Heart left ventricle (tissue), 16 donors: ENCODE data around the gene PTPRJ. TPM values are rescaled to one million over a fixed set of nuclear protein-coding genes. Genes with fewer than 3 reads are reported as not detected.

Experiments used
- ATAC-seq, 4 donors: fragments of 200-7000 bp; cut with Tn5 transposase; one replicate each; pipeline ENCODE4 v1.9.1; 2020 to 2022; ENCODE audit warnings: moderate library complexity in 4 of 4, mild to moderate bottlenecking in 3 of 4, moderate number of reproducible peaks in 1 of 4
- DNase-seq, 5 donors: peaks; one replicate each; pipeline ENCODE4 v3.0.0-alpha.2; 2020
- H3K27ac ChIP-seq, 12 donors: fragments of 200-600 bp; sonication (generic) in 4 of 12; one replicate each; pipeline versions ENCODE4 v1.5.0 to v1.8.0; 2016 to 2022; ENCODE audit warnings: mild to moderate bottlenecking in 2 of 12
- H3K27me3 ChIP-seq, 9 donors: fragments of 200-600 bp; sonication (generic) in 2 of 9; one replicate each; pipeline versions ENCODE4 v1.5.1 to v1.8.0; 2016 to 2022; ENCODE audit warnings: mild to moderate bottlenecking in 3 of 9
- H3K36me3 ChIP-seq, 9 donors: fragments of 200-600 bp; sonication (generic) in 2 of 9; one replicate each; pipeline versions ENCODE4 v1.5.0 to v1.8.0; 2018 to 2022; ENCODE audit warnings: mild to moderate bottlenecking in 2 of 9
- H3K4me1 ChIP-seq, 12 donors: fragments of 200-600 bp; sonication (generic) in 4 of 12; one replicate each; pipeline versions ENCODE4 v1.5.0 to v1.8.0; 2016 to 2022; ENCODE audit warnings: mild to moderate bottlenecking in 3 of 12
- H3K4me3 ChIP-seq, 12 donors: fragments of 200-600 bp; sonication (generic) in 4 of 12; one replicate each; pipeline versions ENCODE4 v1.5.0 to v1.8.0; 2017 to 2022; ENCODE audit warnings: mild to moderate bottlenecking in 9 of 12, moderate library complexity in 4 of 12
- H3K9me3 ChIP-seq, 12 donors: fragments of 200-600 bp; sonication (generic) in 4 of 12; one replicate each; pipeline versions ENCODE4 v1.5.0 to v1.8.0; 2016 to 2022; ENCODE audit warnings: mild to moderate bottlenecking in 1 of 12
- CTCF ChIP-seq, 12 donors: fragments of 200-600 bp; sonication (generic) in 4 of 12; IDR thresholded peaks; one replicate each; pipeline versions ENCODE4 v1.5.0 to v1.8.0; 2018 to 2022; ENCODE audit warnings: antibody characterized with exemption in 12 of 12, mild to moderate bottlenecking in 5 of 12
- POLR2A ChIP-seq, 2 donors: fragments of 450-650 bp; IDR thresholded peaks; one replicate each; pipeline ENCODE4 v1.6.1; 2017; ENCODE audit warnings: antibody characterized with exemption in 2 of 2, mild to moderate bottlenecking in 2 of 2, moderate library complexity in 2 of 2
- WGBS, 4 donors: extraction: QIAGEN DNeasy Blood & Tissue Kit in 2 of 4; methylation state at CpG; one replicate each; pipeline versions ENCODE4 v1.1.5 to v1.1.7; 2013 to 2018; 5-methylcytosine and 5-hydroxymethylcytosine counted together
- intact Hi-C, 10 donors: fragments of 100-400 bp; cut with DNase I; formaldehyde crosslinking; loops; one replicate each; pipeline versions ENCODE4 v1.11.1 to v1.14.2; 2022
- polyA plus RNA-seq, 2 donors: library from polyadenylated mRNA; stranded (reverse); fragments of 200-250 nt; gene quantifications; one replicate each; pipeline ENCODE4 v1.2.3, GENCODE V29; 2013
- total RNA-seq, 9 donors: library from RNA; depleted of rRNA in 2 of 9; stranded (reverse); fragments of >200 nt in 2 of 9; fragmentation: NEBNext Ultra II Directional in 3 of 9; extraction: Animal tissue kit (Norgen Biotek cat#: 25700) in 3 of 9; gene quantifications; one replicate each; pipeline versions ENCODE4 v1.1.0 to v1.2.4, GENCODE V29; 2016 to 2023
- donor health status: ischemic (EF 13 %, LVEDD 7.1; RV severe dilation, severe dysfunction).
- donor health status: healthy with polysubstance abuse.
- donor health status: DM: no; HTN: yes; CAD: no.
- donor health status: DM: no; HTN: no; CAD: no.
- donor health status: ischemic (EF 25% LVEDD 6.9; RV normal size, moderate dysfunction).
- donor health status: ischemic (EF 25% LVEDD 5.7; RV mildly dilated, moderate dysfunction).
- donor health status: healthy.
- donor health status: DM: yes; HTN: yes; CAD: no.
- donor health status: ischemic (EF 35%, LVEDD 5.7; RV mildly dilated, moderate dysfunction).
- donor health status: nonischemic (EF 11% LVEDD 7.7; RV severe dilation, severe dysfunction).
- donor health status: DM: yes; HTN: yes; CAD: no.
- donor health status: PGD.
- donor health status: ischemic (EF 29% LVEDD 5.4; RV normal size, mild dysfunction).
- donor health status: nonischemic (EF 23%, LVEDD 6.1; RV moderate dilation, normal function).

PTPRJ gene
- total and polyA plus RNA-seq, 11 donors, result 1.2 to 39.0 (median 6.3) TPM

DNA sequence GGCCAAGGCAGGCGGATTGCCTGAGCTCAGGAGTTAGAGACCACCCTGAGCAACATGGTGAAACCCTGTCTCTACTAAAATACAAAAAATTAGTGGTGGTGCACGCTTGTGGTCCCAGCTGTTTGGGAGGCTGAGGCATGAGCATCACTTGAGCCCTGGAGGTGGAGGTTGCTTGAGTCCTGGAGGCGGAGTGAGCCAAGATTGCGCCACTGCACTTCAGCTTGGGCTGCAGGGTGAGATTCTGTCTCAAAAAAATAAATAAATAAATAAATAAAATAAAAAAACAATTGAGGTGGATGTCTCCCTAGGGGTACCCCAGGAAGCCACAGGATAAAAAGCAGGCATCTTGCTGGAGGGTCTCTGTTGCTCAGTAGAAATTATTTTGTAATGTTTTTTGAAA lies 14.1 kb downstream of the PTPRJ start:
- Histone ChIP-seq H3K36me3 (no peaks in the 10 kb centered on the region), H3K9me3 (no peaks in the 10 kb centered on the region), H3K27me3 (no peaks in the 10 kb centered on the region), H3K27ac (no peak overlapping the region), H3K4me3 (no peak overlapping the region), H3K4me1 (peaks cover 0 to 69% (median 0%) of the 10 kb centered on the region in 12 donors)
- no peak for ATAC-seq
- no peak for DNase-seq
- no peak for TF ChIP-seq POLR2A (IDR thresholded peaks at IDR 0.05)
- no peak for TF ChIP-seq CTCF (IDR thresholded peaks at IDR 0.05)
- intact Hi-C loops, result no loop called here
- 93 to 98% (median 97%) methylated on average over 4 of the region's 4 CpGs for WGBS, 4 donors

- no peak for DNase-seq
- Histone ChIP-seq H3K9me3 (no peaks in the 10 kb centered on the region), H3K4me3 (no peak overlapping the region), H3K4me1 (peaks cover 0 to 66% (median 0%) of the 10 kb centered on the region in 12 donors), H3K27me3 (no peaks in the 10 kb centered on the region), H3K36me3 (no peaks in the 10 kb centered on the region), H3K27ac (no peak overlapping the region)
- intact Hi-C loops, result no loop called here
- 85 to 93% (median 87%) methylated on average over 4 of the region's 4 CpGs for WGBS, 4 donors
- TF ChIP-seq POLR2A (IDR thresholded peaks at IDR 0.05) (no peak), CTCF (IDR thresholded peaks at IDR 0.05) (no peak)
- ATAC-seq, result no peak
Observed at GRCh38 chr11:47995360-47995769, 15.0 kb downstream of the PTPRJ start.

- Histone ChIP-seq H3K36me3 (no peaks in the 10 kb centered on the region), H3K27me3 (no peaks in the 10 kb centered on the region), H3K4me3 (no peak overlapping the region), H3K4me1 (peaks cover 0 to 67% (median 0%) of the 10 kb centered on the region in 12 donors), H3K27ac (no peak overlapping the region), H3K9me3 (no peaks in the 10 kb centered on the region)
- TF ChIP-seq CTCF (IDR thresholded peaks at IDR 0.05) (no peak), POLR2A (IDR thresholded peaks at IDR 0.05) (no peak)
- intact Hi-C loops, result no loop called here
- DNase-seq (no peak), ATAC-seq (no peak)
- 72 to 88% (median 82%) methylated on average over 15 of the region's 15 CpGs for WGBS, 4 donors
Observed at GRCh38 chr11:47997063-47998053, 17.0 kb downstream of the PTPRJ start.

DNA sequence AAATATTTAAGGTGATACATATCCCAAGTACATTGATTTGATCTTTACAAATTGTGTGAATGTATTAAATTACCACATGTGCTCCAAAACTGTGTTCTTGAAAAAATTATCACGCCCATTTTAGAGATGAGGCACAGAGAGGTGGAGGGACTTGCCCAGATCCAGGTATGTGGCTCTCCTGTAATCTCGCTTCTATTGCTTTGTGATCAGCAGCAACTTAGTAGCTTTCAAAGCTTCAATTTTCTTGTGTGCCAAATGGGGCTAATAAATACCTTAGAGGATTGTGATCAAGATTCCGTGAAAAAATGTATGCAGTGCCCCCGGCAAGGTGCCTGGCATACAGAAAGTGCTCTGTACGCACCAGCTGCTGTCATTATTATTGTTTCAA lies 18.0 kb downstream of the PTPRJ start:
- no peak for DNase-seq

More for the DNA sequence above, 18.0 kb downstream of the PTPRJ start:
- no peak for ATAC-seq
- Histone ChIP-seq H3K27ac (no peak overlapping the region), H3K9me3 (no peaks in the 10 kb centered on the region), H3K27me3 (no peaks in the 10 kb centered on the region), H3K36me3 (no peaks in the 10 kb centered on the region), H3K4me3 (no peak overlapping the region), H3K4me1 (peaks cover 0 to 76% (median 5%) of the 10 kb centered on the region in 12 donors)
- TF ChIP-seq POLR2A (IDR thresholded peaks at IDR 0.05), result no peak
- no peak for TF ChIP-seq CTCF (IDR thresholded peaks at IDR 0.05)
- 90 to 95% (median 92%) methylated on average over 5 of the region's 5 CpGs for WGBS, 4 donors
- intact Hi-C loops, result no loop called here
